H1 (cell line): ENCODE results near the gene CTSW. TPM values are rescaled to one million over a fixed set of nuclear protein-coding genes. Genes with fewer than 3 reads are reported as not detected.

ENCODE experiments used
- ASH2L ChIP-seq: fragments of 200-600, 300-600 bp; sonication (generic); IDR thresholded peaks from one replicate; pipeline ENCODE4 v1.7.1; 2017; ENCODE audit warnings: low read length
- BACH1 ChIP-seq: IDR thresholded peaks from 2 replicates; pipeline ENCODE4 v1.6.1; 2012; ENCODE audit warnings: low read length, improper control_type of control experiment
- BRCA1 ChIP-seq: IDR thresholded peaks from 2 replicates; pipeline ENCODE4 v1.6.1; 2012; ENCODE audit warnings: low read depth, low read length, improper control_type of control experiment
- CBX5 ChIP-seq: fragments of 300-800, 300-1000 bp; sonication (generic); IDR thresholded peaks from 2 replicates; pipeline ENCODE4 v1.7.1; 2016; ENCODE audit warnings: antibody characterized with exemption, low read length, low read depth
- CTBP2 ChIP-seq: IDR thresholded peaks from 2 replicates; pipeline ENCODE4 v1.7.0; 2011; ENCODE audit warnings: borderline replicate concordance, mild to moderate bottlenecking, moderate library complexity, mixed read lengths, low read length; ENCODE audit not compliant: insufficient read depth, insufficient read length
- EGR1 ChIP-seq: IDR thresholded peaks from 2 replicates; pipeline ENCODE4 v1.6.1; 2011; ENCODE audit warnings: low read depth, low read length, borderline replicate concordance
- GABPA ChIP-seq: IDR thresholded peaks from 2 replicates; pipeline ENCODE4 v1.6.1; 2011; ENCODE audit warnings: mild to moderate bottlenecking, low read length, moderate library complexity, borderline replicate concordance; ENCODE audit not compliant: insufficient read depth
- JUN ChIP-seq: IDR thresholded peaks from 2 replicates; pipeline ENCODE4 v1.6.1; 2011; ENCODE audit warnings: low read depth, mild to moderate bottlenecking, improper control_type of control experiment, low read length
- KDM5A ChIP-seq: fragments of 200-600 bp; IDR thresholded peaks from 2 replicates; pipeline ENCODE4 v1.7.1; 2012; ENCODE audit warnings: mild to moderate bottlenecking, low read length, inconsistent platforms, mixed read lengths
- MAFK ChIP-seq: IDR thresholded peaks from 2 replicates; pipeline ENCODE4 v1.6.1; 2012; ENCODE audit warnings: low read depth, mild to moderate bottlenecking, improper control_type of control experiment, low read length
- NANOG ChIP-seq: IDR thresholded peaks from 2 replicates; pipeline ENCODE4 v1.6.1; 2011; ENCODE audit warnings: low read length, low read depth, mild to moderate bottlenecking, inconsistent platforms; ENCODE audit not compliant: insufficient read depth, poor library complexity, severe bottlenecking
- NRF1 ChIP-seq: IDR thresholded peaks from 2 replicates; pipeline ENCODE4 v1.6.1; 2011; ENCODE audit warnings: mild to moderate bottlenecking, low read depth, low read length, improper control_type of control experiment
- PHF8 ChIP-seq: fragments of 200-600 bp; sonication (generic); conservative IDR thresholded peaks from 2 replicates; pipeline ENCODE4 v1.7.1; 2012; ENCODE audit warnings: low read depth, mild to moderate bottlenecking, inconsistent platforms, low read length, moderate library complexity
- RAD21 ChIP-seq, 2 experiments: IDR thresholded peaks in 1 of 2; conservative IDR thresholded peaks in 1 of 2; 2 replicates each; pipeline ENCODE4 v1.6.1; 2011; ENCODE audit warnings: low read depth in 2 of 2, low read length in 2 of 2, improper control_type of control experiment in 1 of 2, inconsistent platforms in 1 of 2, mild to moderate bottlenecking in 1 of 2, moderate library complexity in 1 of 2
- RNF2 ChIP-seq: fragments of 200-900, 300-1000 bp; sonication (generic); IDR thresholded peaks from 2 replicates; pipeline ENCODE4 v1.7.1; 2016; ENCODE audit warnings: borderline replicate concordance, low read depth, mild to moderate bottlenecking, antibody characterized with exemption, low read length; ENCODE audit not compliant: poor library complexity, severe bottlenecking; ENCODE audit errors: missing control alignments
- RXRA ChIP-seq: IDR thresholded peaks from 2 replicates; pipeline ENCODE4 v1.6.1; 2011; ENCODE audit warnings: low read depth, mild to moderate bottlenecking, low read length, moderate library complexity; ENCODE audit not compliant: insufficient read depth
- SIRT6 ChIP-seq: IDR thresholded peaks from one replicate; pipeline ENCODE4 v1.7.1; 2012; ENCODE audit warnings: low read length, inconsistent platforms
- SP2 ChIP-seq: IDR thresholded peaks from 2 replicates; pipeline ENCODE4 v1.6.1; 2012; ENCODE audit warnings: mild to moderate bottlenecking, low read length, inconsistent platforms
- SP4 ChIP-seq: IDR thresholded peaks from 2 replicates; pipeline ENCODE4 v1.6.1; 2012; ENCODE audit warnings: low read length, inconsistent platforms
- SRF ChIP-seq: IDR thresholded peaks from 2 replicates; pipeline ENCODE4 v1.6.1; 2011; ENCODE audit warnings: mild to moderate bottlenecking, low read depth, low read length, moderate library complexity
- TCF12 ChIP-seq: IDR thresholded peaks from 2 replicates; pipeline ENCODE4 v1.6.1; 2011; ENCODE audit warnings: low read depth, mild to moderate bottlenecking, low read length
- polyA plus RNA-seq, 7 experiments: library from polyadenylated mRNA; depleted of rRNA in 3 of 7; stranded (reverse) in 5 of 7; unstranded in 2 of 7; fragments of >200 nt in 5 of 7; fragments of 200-250 nt in 2 of 7; gene quantifications; 1 replicate in 5 of 7; 2 replicates in 1 of 7; 4 replicates in 1 of 7; pipeline versions ENCODE4 v1.2.1 to v1.2.3, GENCODE V29; 2011 to 2013; ENCODE audit warnings: missing spikeins in 2 of 7, mixed read lengths in 2 of 7
- total RNA-seq: library from RNA; stranded (reverse); fragmentation: NEBNext Ultra II Directional; extraction: Animal tissue kit (Norgen Biotek cat#: 25700); gene quantifications from 2 replicates; pipeline ENCODE4 v1.2.1, GENCODE V29; 2021
- TF ChIP-seq, protein P1 (sequence below): IDR thresholded peaks from 2 replicates; pipeline ENCODE4 v1.6.1; 2012; ENCODE audit warnings: inconsistent platforms

Gene CTSW
- total and polyA plus RNA-seq, 2 of the 8 experiments (the other 6 are each of a cell fraction or from before 2014, with no cell fraction given) = not detected

GRCh38 chr11:65860278-65861164 is 19.1 kb upstream of the CTSW start, which contains the start of gene MUS81 (continued):
- TF ChIP-seq RNF2 (no peak), MAFK (no peak), TCF12 (no peak), NRF1 (no peak), SP2 (peak; percentile 77), BRCA1 (no peak), CTBP2 (no peak), BACH1 (no peak), ASH2L (peak; percentile 46), RAD21 (IDR thresholded peaks at IDR 0.05 in 1 of 2, conservative IDR thresholded peaks at IDR 0.05 in 1 of 2; ENCODE audit: low read depth in 2 of 2, low read length in 2 of 2) (peak in 1 of 2 experiments; percentile 37; a peak in 2 of 4 replicates), GABPA (peak; percentile 74; the same call in 1 of the 2 replicates), SRF (0 out of 2 replicates have a peak, but pooled peaks have one; percentile 17), RXRA (no peak), CBX5 (no peak), SP4 (peak; percentile 87), KDM5A (no peak), SIRT6 (no peak), PHF8 (peak; percentile 70), JUN (no peak), EGR1 (peak; percentile 87), NANOG (peak; percentile 35)
- TF ChIP-seq, protein P1, sequence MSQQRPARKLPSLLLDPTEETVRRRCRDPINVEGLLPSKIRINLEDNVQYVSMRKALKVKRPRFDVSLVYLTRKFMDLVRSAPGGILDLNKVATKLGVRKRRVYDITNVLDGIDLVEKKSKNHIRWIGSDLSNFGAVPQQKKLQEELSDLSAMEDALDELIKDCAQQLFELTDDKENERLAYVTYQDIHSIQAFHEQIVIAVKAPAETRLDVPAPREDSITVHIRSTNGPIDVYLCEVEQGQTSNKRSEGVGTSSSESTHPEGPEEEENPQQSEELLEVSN = no peak
